DOHH2 (cell line): ENCODE results near the gene USP20.
A peak's percentile ranks its signal among the peaks of the same experiment; 100 is the strongest.

Source experiments
- H3F3A ChIP-seq: fragments of 200-600 bp; sonication (generic), shearing (Covaris generic); 2 replicates; pipeline ENCODE4 v1.6.0; 2016; ENCODE audit warnings: antibody characterized with exemption, mild to moderate bottlenecking; ENCODE audit not compliant: control insufficient read depth, insufficient read depth
- H3K27ac ChIP-seq: fragments of 200-600 bp; sonication (generic); 2 replicates; pipeline ENCODE4 v1.5.1; 2014; ENCODE audit warnings: low read depth, mild to moderate bottlenecking, low read length, moderate library complexity
- H3K27me3 ChIP-seq: fragments of 200-600 bp; sonication (generic); 2 replicates; pipeline ENCODE4 v1.6.1; 2014; ENCODE audit warnings: mild to moderate bottlenecking, low read length, mixed read lengths; ENCODE audit not compliant: control insufficient read depth
- H3K36me3 ChIP-seq: fragments of 200-600 bp; sonication (generic); 2 replicates; pipeline ENCODE4 v1.6.1; 2014; ENCODE audit warnings: mild to moderate bottlenecking, low read length, moderate library complexity, mixed read lengths; ENCODE audit not compliant: control insufficient read depth
- H3K4me1 ChIP-seq: fragments of 200-600 bp; sonication (generic); 2 replicates; pipeline ENCODE4 v1.6.1; 2014; ENCODE audit warnings: mild to moderate bottlenecking, low read length, mixed read lengths; ENCODE audit not compliant: control insufficient read depth
- H3K4me2 ChIP-seq: fragments of 200-600 bp; sonication (generic); 2 replicates; pipeline ENCODE4 v1.6.0; 2014; ENCODE audit warnings: mild to moderate bottlenecking, low read length, moderate library complexity
- H3K4me3 ChIP-seq: fragments of 200-600 bp; sonication (generic); 2 replicates; pipeline ENCODE4 v1.5.1; 2014; ENCODE audit warnings: mild to moderate bottlenecking, low read length, mixed read lengths
- H3K79me2 ChIP-seq: fragments of 200-600 bp; sonication (generic); 2 replicates; pipeline ENCODE4 v1.6.1; 2014; ENCODE audit warnings: mild to moderate bottlenecking, low read length, mixed read lengths; ENCODE audit not compliant: control insufficient read depth
- H3K9me2 ChIP-seq: fragments of 200-600 bp; sonication (generic); replicated peaks from 2 replicates; pipeline ENCODE4 v1.6.1; 2014; ENCODE audit warnings: mild to moderate bottlenecking, low read length, mixed read lengths; ENCODE audit not compliant: control insufficient read depth
- H3K9me3 ChIP-seq: fragments of 200-600 bp; sonication (generic); 2 replicates; pipeline ENCODE4 v1.6.1; 2014; ENCODE audit warnings: antibody characterized with exemption, low read length, mixed read lengths; ENCODE audit not compliant: control insufficient read depth, insufficient read depth
- H4K20me1 ChIP-seq: fragments of 200-600 bp; sonication (generic); 2 replicates; pipeline ENCODE4 v1.6.0; 2014; ENCODE audit warnings: low read depth, mild to moderate bottlenecking, antibody characterized with exemption, low read length, moderate library complexity; ENCODE audit not compliant: control insufficient read depth, insufficient read depth
- CTCF ChIP-seq: fragments of 200-600 bp; sonication (generic); IDR thresholded peaks from one replicate; pipeline ENCODE4 v1.5.1; 2014; ENCODE audit warnings: antibody characterized with exemption, mild to moderate bottlenecking, low read depth, low read length; ENCODE audit not compliant: poor library complexity, severe bottlenecking
- EZH2phosphoT487 ChIP-seq: fragments of 200-600 bp; sonication (generic); IDR thresholded peaks from 2 replicates; pipeline ENCODE4 v1.6.1; 2017; ENCODE audit warnings: borderline replicate concordance, mild to moderate bottlenecking, antibody characterized with exemption, low read length, moderate library complexity, mixed read lengths

USP20 gene

GRCh38 chr9:129887334-129888292, 52.4 kb downstream of the USP20 start:
- TF ChIP-seq EZH2phosphoT487 (no peak), CTCF (peak; percentile 27)
- Histone ChIP-seq H3K36me3 (peaks cover 34% of the 10 kb centered on the region), H3K9me3 (no peaks in the 10 kb centered on the region), H3K4me3 (peak overlapping the region; percentile 72), H3K4me1 (peaks cover 88% of the 10 kb centered on the region), H3K27me3 (peaks cover 9% of the 10 kb centered on the region), H3K79me2 (peaks cover 19% of the 10 kb centered on the region), H3K27ac (peak overlapping the region; percentile 98), H3K4me2 (peak overlapping the region; percentile 97), H3F3A (peaks cover 36% of the 10 kb centered on the region), H3K9me2 (no peaks in the 10 kb centered on the region), H4K20me1 (0 out of 2 replicates have a peak, but pooled peaks cover 3% of the 10 kb centered on the region)

- H3K9me3 ChIP-seq: no peaks in the 10 kb centered on the region
- H3K4me2 ChIP-seq: peak overlapping the region; percentile 97
- H3K4me3 ChIP-seq: peak overlapping the region; percentile 72
- peak overlapping the region; percentile 98 for H3K27ac ChIP-seq
- H3K36me3 ChIP-seq: peaks cover 38% of the 10 kb centered on the region
- H4K20me1 ChIP-seq: 0 out of 2 replicates have a peak, but pooled peaks cover 3% of the 10 kb centered on the region
- peaks cover 38% of the 10 kb centered on the region for H3F3A ChIP-seq
- peaks cover 9% of the 10 kb centered on the region for H3K27me3 ChIP-seq
- TF ChIP-seq CTCF (no peak), EZH2phosphoT487 (peak; percentile 78; the same call in 1 of the 2 replicates)
- peaks cover 19% of the 10 kb centered on the region for H3K79me2 ChIP-seq
- peaks cover 95% of the 10 kb centered on the region for H3K4me1 ChIP-seq
- H3K9me2 ChIP-seq: no peaks in the 10 kb centered on the region
Observed at GRCh38 chr9:129888293-129889121, 53.2 kb downstream of the USP20 start.

DNA sequence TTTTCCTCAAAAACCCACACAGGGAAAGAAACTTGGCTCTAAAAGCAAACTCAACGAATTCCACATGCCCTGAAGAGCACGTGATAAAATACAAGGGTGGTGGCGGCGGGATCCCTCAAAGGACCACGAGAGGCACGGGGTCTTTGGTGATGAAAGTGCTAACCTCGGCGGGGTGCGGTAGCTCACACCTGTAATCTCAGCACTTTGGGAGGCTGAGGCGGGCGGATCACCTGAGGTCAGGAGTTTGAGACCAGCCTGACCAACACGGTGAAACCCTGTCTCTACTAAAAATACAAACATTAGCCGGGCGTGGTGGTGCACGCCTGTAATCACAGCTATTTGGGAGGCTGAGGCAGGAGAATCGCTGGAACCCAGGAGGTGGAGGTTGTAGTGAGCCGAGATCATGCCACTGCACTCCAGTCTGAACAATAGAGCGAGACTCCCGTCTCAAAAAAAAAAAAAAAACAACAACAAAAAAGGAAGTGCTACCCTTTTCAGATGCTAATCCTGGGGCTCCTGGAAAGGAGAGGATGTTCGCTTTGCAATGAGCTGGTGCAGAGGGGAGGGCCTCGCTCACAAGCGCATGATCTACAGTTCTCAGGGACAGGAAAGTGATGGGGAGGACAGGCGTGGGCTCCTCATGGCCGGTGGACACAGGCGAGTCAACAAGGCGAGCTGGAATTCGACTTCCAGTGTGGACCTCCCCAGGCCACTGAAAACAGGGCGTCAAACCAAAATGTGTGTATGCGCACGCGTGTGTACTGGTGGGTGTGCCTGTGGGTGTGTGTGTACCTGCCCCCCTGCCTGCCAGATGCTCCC, 54.1 kb downstream of the USP20 start:
- H3K9me2 ChIP-seq: no peaks in the 10 kb centered on the region
- H3K27ac ChIP-seq: peak overlapping the region; percentile 98
- H3K4me1 ChIP-seq: peaks cover 94% of the 10 kb centered on the region
- TF ChIP-seq EZH2phosphoT487 (no peak), CTCF (no peak)
- peaks cover 39% of the 10 kb centered on the region for H3K36me3 ChIP-seq
- H3K9me3 ChIP-seq: no peaks in the 10 kb centered on the region
- 0 out of 2 replicates have a peak, but pooled peaks cover 3% of the 10 kb centered on the region for H4K20me1 ChIP-seq
- peaks cover 40% of the 10 kb centered on the region for H3F3A ChIP-seq
- H3K27me3 ChIP-seq: peaks cover 9% of the 10 kb centered on the region
- H3K4me2 ChIP-seq: peak overlapping the region; percentile 97
- peaks cover 15% of the 10 kb centered on the region for H3K79me2 ChIP-seq
- peak overlapping the region; percentile 50 for H3K4me3 ChIP-seq
